Pancreas (tissue), 10 donors: Measurements from ENCODE around the gene DNAJC16. TPM values are rescaled to one million over a fixed set of nuclear protein-coding genes. Genes with fewer than 3 reads are reported as not detected.
"Not testable (repeated sequence)": the region's sequence is repeated elsewhere in the genome, so short reads cannot be mapped to it uniquely, and the experiment has no call there.

Experiments
- ATAC-seq, 4 donors: fragments of 200-7000 bp; cut with Tn5 transposase; one replicate each; pipeline versions ENCODE4 v1.8.0 to v1.9.1; 2020; ENCODE audit warnings: mild to moderate bottlenecking in 4 of 4, moderate library complexity in 4 of 4
- DNase-seq, 6 donors: peaks; one replicate each; pipeline ENCODE4 v3.0.0-alpha.2; 2020
- FAIRE-seq: peaks from 2 replicates; lab custom pipeline; 2012; peaks lifted over from hg19 to GRCh38; lab: Jason Lieb, UNC
- H3K27ac ChIP-seq, 4 donors: fragments of 200-600 bp; sonication (generic); 1 replicate in 3 of 4; 2 replicates in 1 of 4; pipeline versions ENCODE4 v1.5.0 to v1.8.0; 2020
- H3K27me3 ChIP-seq, 4 donors: fragments of 200-600 bp; one replicate each; pipeline ENCODE4 v1.8.0; 2021
- H3K36me3 ChIP-seq, 3 donors: fragments of 200-600 bp; sonication (generic) in 1 of 3; one replicate each; pipeline versions ENCODE4 v1.5.0 to v1.8.0; 2020 to 2021
- H3K4me1 ChIP-seq, 3 donors: fragments of 200-600 bp; one replicate each; pipeline ENCODE4 v1.8.0; 2021
- H3K4me3 ChIP-seq, 4 donors: fragments of 200-600 bp; sonication (generic) in 2 of 4; one replicate each; pipeline versions ENCODE4 v1.5.0 to v1.8.0; 2020 to 2021
- H3K9me3 ChIP-seq, 4 donors: fragments of 200-600 bp; one replicate each; pipeline ENCODE4 v1.8.0; 2021
- WGBS, 2 donors: extraction: QIAGEN DNeasy Blood & Tissue Kit; methylation state at CpG; one replicate each; pipeline ENCODE4 v1.1.7; 2013; 5-methylcytosine and 5-hydroxymethylcytosine counted together
- intact Hi-C, 3 donors: fragments of 100-400 bp; cut with DNase I; formaldehyde crosslinking; loops; one replicate each; pipeline versions ENCODE4 v1.11.1 to v1.14.2; 2022
- polyA plus RNA-seq, 2 donors: library from polyadenylated mRNA; stranded (reverse); fragments of 200-250 nt; gene quantifications; one replicate each; pipeline ENCODE4 v1.2.3, GENCODE V29; 2013
- total RNA-seq, 6 donors: library from RNA; stranded (reverse); fragmentation: NEBNext Ultra II Directional in 4 of 6; extraction: Animal tissue kit (Norgen Biotek cat#: 25700) in 4 of 6; gene quantifications; one replicate each; pipeline versions ENCODE4 v1.2.1 to v1.2.4, GENCODE V29; 2021 to 2023
- TF ChIP-seq, protein P1 (sequence below), 4 donors: fragments of 200-600 bp; sonication (generic) in 3 of 4; IDR thresholded peaks; one replicate each; pipeline versions ENCODE4 v1.5.0 to v1.8.0; 2021; ENCODE audit warnings: antibody characterized with exemption in 4 of 4
- donor health status: healthy with polysubstance abuse.
- donor health status: DM: no; HTN: no; CAD: no; lungs with moderate emphysema.
- donor health status: DM: no; HTN: no; CAD: no.
- donor health status: control.
- donor health status: control.
- donor health status: Bipolar disorder and iron deficiency.
- donor health status: DM: yes; HTN: yes; CAD: no.
- donor health status: DM: no; HTN: no; CAD: no.
- donor health status: DM: no; HTN: no; CAD: no.
- donor health status: DM: yes; HTN: yes; CAD: no.

Gene DNAJC16
- total and polyA plus RNA-seq, 8 donors = 5.0 to 16.2 (median 9.9) TPM

DNA sequence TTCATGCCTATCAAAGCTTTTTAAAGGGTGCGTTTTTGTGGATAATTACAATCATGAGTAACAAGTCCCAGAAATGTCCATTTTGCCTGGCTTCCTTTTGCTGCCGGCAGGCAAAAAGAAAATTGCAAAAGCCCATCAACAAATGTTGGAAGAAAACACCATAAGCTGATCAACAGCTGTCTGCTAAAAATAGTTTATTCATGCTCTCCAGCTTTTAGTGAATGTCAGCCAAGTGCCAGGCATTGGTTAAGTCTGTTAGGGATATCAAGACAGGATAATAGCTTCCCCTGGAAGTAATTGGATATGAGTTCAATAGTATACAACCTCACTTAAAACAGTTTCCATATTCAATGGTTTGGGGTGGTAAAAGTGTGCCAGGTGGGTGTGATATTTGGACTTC is 71.8 kb downstream of the DNAJC16 start:
- Histone ChIP-seq H3K36me3 (no peaks in the 10 kb centered on the region), H3K4me3 (no peak overlapping the region), H3K27ac (no peak overlapping the region), H3K4me1 (peaks cover 0 to 4% (median 0%) of the 10 kb centered on the region in 3 donors), H3K27me3 (no peaks in the 10 kb centered on the region), H3K9me3 (no peaks in the 10 kb centered on the region)
- FAIRE-seq = no peak
- no peak for ATAC-seq
- 41 to 51% methylated on average over 2 of the region's 2 CpGs for WGBS, 2 donors
- TF ChIP-seq, protein P1, sequence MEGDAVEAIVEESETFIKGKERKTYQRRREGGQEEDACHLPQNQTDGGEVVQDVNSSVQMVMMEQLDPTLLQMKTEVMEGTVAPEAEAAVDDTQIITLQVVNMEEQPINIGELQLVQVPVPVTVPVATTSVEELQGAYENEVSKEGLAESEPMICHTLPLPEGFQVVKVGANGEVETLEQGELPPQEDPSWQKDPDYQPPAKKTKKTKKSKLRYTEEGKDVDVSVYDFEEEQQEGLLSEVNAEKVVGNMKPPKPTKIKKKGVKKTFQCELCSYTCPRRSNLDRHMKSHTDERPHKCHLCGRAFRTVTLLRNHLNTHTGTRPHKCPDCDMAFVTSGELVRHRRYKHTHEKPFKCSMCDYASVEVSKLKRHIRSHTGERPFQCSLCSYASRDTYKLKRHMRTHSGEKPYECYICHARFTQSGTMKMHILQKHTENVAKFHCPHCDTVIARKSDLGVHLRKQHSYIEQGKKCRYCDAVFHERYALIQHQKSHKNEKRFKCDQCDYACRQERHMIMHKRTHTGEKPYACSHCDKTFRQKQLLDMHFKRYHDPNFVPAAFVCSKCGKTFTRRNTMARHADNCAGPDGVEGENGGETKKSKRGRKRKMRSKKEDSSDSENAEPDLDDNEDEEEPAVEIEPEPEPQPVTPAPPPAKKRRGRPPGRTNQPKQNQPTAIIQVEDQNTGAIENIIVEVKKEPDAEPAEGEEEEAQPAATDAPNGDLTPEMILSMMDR (IDR thresholded peaks at IDR 0.05) = no peak
- no peak for DNase-seq
- intact Hi-C loops = loop anchor here in 2 of 3 donors (5.0 to 10.0 kb wide), 2 partner anchors 136 to 144 kb away; partner anchors contain the start of genes SLC25A34 (in 1 of the 2) and TMEM82 (in 1 of the 2)

DNA sequence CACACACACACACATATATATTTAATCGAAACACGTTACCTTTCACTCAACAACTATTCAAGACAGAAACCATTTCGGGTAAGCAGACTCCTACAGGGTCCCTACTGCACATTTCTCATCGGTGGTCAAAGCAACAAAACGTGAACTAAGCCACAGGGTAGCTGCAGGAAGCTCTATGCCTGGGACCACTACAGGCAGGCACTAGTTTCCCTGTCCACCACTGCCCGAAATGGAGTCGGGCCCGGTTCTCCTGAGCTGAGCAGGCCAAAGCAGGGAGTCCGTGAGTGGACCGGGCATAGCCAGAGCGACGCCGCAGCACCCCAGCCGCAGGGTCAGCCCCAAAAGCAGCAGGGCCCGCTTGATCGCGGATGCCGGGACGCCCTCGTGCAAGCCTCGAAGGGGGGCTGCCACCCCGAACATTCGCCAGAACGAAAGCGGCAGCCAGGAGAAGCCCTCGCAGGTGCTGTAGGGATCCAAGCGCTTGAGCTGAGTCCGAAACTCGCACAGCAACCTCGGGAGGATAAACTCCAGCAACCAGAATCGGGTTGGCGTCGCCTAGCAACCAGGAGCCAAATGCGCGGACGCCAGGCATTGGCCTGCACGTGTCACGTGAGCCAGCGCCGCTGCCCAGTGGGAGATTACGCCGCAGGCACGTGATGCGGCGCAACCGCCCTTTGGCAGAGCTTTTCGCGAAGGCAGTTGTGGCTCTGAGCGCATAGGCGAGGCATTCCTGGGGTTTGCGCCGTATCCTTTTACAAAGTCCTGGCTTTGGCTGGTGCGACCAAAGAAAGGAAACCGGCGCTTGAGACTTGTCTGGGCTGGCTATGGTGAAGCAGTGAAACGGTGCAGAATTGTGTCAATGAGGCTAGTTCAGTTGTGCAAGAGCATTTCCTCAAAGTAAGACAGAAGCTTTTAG is 76.7 kb downstream of the DNAJC16 start:
- H3K9me3 ChIP-seq = no peaks in the 10 kb centered on the region
- peak overlapping the region; percentile 77 to 94 (median 88) for H3K27ac ChIP-seq

DNA sequence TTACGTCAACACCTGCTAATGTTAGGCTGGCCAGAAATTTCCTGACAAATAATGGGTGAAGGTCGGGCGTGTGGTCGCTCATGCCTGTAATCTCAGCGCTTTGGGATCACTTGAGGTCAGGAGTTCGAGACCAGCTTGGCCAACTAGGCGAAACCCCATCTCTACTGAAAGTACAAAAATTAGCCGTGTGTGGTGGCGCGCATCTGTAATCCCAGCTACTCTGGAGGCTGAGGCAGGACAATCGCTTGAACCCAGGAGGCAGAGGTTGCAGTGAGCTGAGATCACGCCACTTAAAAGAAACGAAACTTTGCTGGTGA is 77.3 kb downstream of the DNAJC16 start:
- WGBS, 2 donors = 59 to 62% methylated on average over 13 of the region's 13 CpGs
- ATAC-seq, H3K27me3 ChIP-seq, DNase-seq, H3K36me3 ChIP-seq, FAIRE-seq, H3K9me3 ChIP-seq, intact Hi-C loops, H3K4me1 ChIP-seq: not testable (repeated sequence)
- peak overlapping the region in 3 of 4 donors; percentile 56 to 76 (median 76) for H3K4me3 ChIP-seq
- peak overlapping the region; percentile 77 to 94 (median 88) for H3K27ac ChIP-seq

More for the DNA sequence above, 76.7 kb downstream of the DNAJC16 start:
- peak overlapping the region; percentile 52 to 76 (median 66) for H3K4me3 ChIP-seq
- ATAC-seq = peak; percentile 95 to 98 (median 97)
- TF ChIP-seq, protein P1 (IDR thresholded peaks at IDR 0.05) = no peak
- H3K4me1 ChIP-seq = peaks cover 0 to 8% (median 8%) of the 10 kb centered on the region in 3 donors
- intact Hi-C loops = no loop called here
- FAIRE-seq = peak; percentile 41
- 1% methylated on average over 56 of the region's 56 CpGs for WGBS, 2 donors
- peak; percentile 96 to 99 (median 98) for DNase-seq
- H3K27me3 ChIP-seq = no peaks in the 10 kb centered on the region
- no peaks in the 10 kb centered on the region for H3K36me3 ChIP-seq

DNA sequence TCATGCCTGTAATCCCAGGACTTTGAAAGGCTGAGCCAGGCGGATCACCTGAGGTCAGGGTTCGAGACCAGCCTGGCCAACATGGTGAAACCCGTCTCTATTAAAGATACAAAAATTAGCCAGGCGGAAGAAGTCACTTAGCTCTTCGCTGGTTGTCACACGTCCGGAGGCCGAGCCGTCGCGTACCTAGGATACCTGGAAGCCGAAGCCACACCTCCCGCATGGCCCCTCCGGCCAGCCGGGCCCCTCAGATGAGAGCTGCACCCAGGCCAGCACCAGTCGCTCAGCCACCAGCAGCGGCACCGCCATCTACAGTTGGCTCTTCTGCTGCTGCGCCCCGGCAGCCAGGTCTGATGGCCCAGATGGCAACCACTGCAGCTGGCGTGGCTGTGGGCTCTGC is 77.8 kb downstream of the DNAJC16 start:
- H3K27ac ChIP-seq, FAIRE-seq, H3K4me1 ChIP-seq, H3K9me3 ChIP-seq, H3K4me3 ChIP-seq, H3K36me3 ChIP-seq, H3K27me3 ChIP-seq, ATAC-seq, intact Hi-C loops: not testable (repeated sequence)
- WGBS, 2 donors = 94 to 95% methylated on average over 18 to 21 of the region's 21 CpGs
- peak in 4 of 6 donors; percentile 24 to 75 (median 56) for DNase-seq

DNA sequence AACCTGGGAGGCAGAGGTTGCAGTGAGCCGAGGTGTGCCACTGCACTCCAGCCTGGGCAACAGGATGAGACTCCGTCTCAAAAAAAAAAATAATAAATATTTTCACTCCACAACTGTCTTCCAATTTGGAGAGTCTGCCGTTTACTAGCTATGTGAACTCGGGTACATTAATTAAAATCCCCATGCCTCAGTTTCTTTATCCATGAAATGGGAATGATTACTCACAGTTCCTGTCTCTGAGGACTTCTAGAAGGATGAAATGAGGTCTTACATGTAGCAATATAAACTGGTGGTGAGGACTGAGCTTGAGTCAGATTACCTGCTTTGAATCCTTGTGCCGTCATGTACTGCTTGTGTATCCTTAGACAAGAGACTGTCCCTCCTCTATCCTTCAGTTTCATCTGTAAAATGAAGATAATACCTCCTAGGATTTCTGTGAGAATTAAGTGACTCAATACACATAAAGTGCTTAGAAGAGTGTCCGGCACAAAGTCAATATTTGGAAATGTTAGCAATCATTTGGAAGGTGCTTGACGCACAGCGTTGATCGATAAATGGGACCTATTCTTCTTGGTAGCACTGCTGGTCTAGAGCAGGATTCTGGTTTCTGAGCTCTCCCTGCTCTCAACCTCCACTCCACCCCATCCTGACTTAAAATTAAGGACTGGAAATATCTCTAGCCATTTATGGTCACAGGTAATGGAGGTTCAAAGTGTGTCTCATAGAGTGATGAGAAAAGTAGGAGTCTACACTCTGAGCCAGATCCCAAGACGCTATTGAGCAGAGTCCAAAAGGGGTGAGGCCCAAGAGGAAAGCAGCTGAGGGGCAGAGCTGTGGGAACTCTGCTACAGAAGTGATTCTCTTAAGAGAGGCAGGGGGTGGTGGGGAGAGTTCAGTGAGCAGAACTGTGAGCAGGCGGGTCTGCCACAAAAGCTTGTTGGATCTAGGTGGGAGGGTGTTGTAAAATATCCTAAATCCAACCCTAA is 79.0 kb downstream of the DNAJC16 start:
- H3K9me3 ChIP-seq = no peaks in the 10 kb centered on the region
- WGBS, 2 donors = 53 to 58% methylated on average over 11 of the region's 11 CpGs
- ATAC-seq = peak in 1 of 4 donors; percentile 21

More for the DNA sequence above, 79.0 kb downstream of the DNAJC16 start:
- no peak overlapping the region for H3K4me3 ChIP-seq
- H3K36me3 ChIP-seq = no peaks in the 10 kb centered on the region
- FAIRE-seq (no peak), DNase-seq (no peak)
- TF ChIP-seq, protein P1 (IDR thresholded peaks at IDR 0.05) = no peak
- peaks cover 0 to 8% (median 8%) of the 10 kb centered on the region in 3 donors for H3K4me1 ChIP-seq
- no peaks in the 10 kb centered on the region for H3K27me3 ChIP-seq
- intact Hi-C loops = no loop called here
- peak overlapping the region in 3 of 4 donors; percentile 3 to 8 (median 5) for H3K27ac ChIP-seq
